HAP-1 (cell line): ENCODE results near the gene PUSL1.
A peak's percentile ranks its signal among the peaks of the same experiment; 100 is the strongest.

Source experiments
- DNase-seq, 2 experiments: peaks; one replicate each; pipeline ENCODE4 v3.0.0-alpha.2; 2016 to 2020; ENCODE audit warnings: low spot score in 2 of 2
- H3K27me3 ChIP-seq: fragments of 250-450 bp; sonication (Bioruptor Pico); 2 replicates; pipeline ENCODE4 v1.5.1; 2020; ENCODE audit warnings: low read depth, mild to moderate bottlenecking, moderate library complexity
- H3K36me3 ChIP-seq: fragments of 250-450 bp; sonication (Bioruptor Pico); replicated peaks from 2 replicates; pipeline ENCODE4 v1.5.1; 2020; ENCODE audit warnings: mild to moderate bottlenecking
- H3K4me1 ChIP-seq: fragments of 250-450 bp; sonication (Bioruptor Pico); 2 replicates; pipeline ENCODE4 v1.5.1; 2020; ENCODE audit warnings: mild to moderate bottlenecking
- H3K4me3 ChIP-seq: fragments of 250-450 bp; sonication (Bioruptor Pico); 2 replicates; pipeline ENCODE4 v1.5.1; 2020; ENCODE audit warnings: mild to moderate bottlenecking, moderate library complexity
- H3K9me3 ChIP-seq: fragments of 250-450 bp; sonication (Bioruptor Pico); 2 replicates; pipeline ENCODE4 v1.5.1; 2020; ENCODE audit warnings: mild to moderate bottlenecking, moderate library complexity
- in situ Hi-C: fragments of 300-500 bp; cut with MboI; formaldehyde crosslinking; loops from 3 replicates; pipeline ENCODE4 v1.14.3; 2020; ENCODE audit warnings: low sequenced_read_pairs, inconsistent platforms, mixed read lengths

PUSL1 gene

GRCh38 chr1:1305300-1306069 lies 2.9 kb upstream of the PUSL1 start:
- peak in 1 of 2 experiments; percentile 73 for DNase-seq
- in situ Hi-C loops, result loop anchor here (10.0 kb wide), 2 partner anchors 61 to 191 kb away; partner anchors contain the start of genes C1QTNF12 and C1orf159
- Histone ChIP-seq H3K36me3 (peaks cover 8% of the 10 kb centered on the region), H3K4me3 (peak overlapping the region; percentile 69), H3K4me1 (peaks cover 34% of the 10 kb centered on the region), H3K9me3 (no peaks in the 10 kb centered on the region), H3K27me3 (no peaks in the 10 kb centered on the region)

GRCh38 chr1:1306070-1306660 lies 2.2 kb upstream of the PUSL1 start:
- peak; percentile 15 to 61 for DNase-seq
- H3K4me3 ChIP-seq, result peak overlapping the region; percentile 69
- H3K4me1 ChIP-seq, result peaks cover 34% of the 10 kb centered on the region
- peaks cover 15% of the 10 kb centered on the region for H3K36me3 ChIP-seq
- no peaks in the 10 kb centered on the region for H3K9me3 ChIP-seq
- no peaks in the 10 kb centered on the region for H3K27me3 ChIP-seq
- in situ Hi-C loops, result loop anchor here (10.0 kb wide), 2 partner anchors 61 to 191 kb away; partner anchors contain the start of genes C1QTNF12 and C1orf159

GRCh38 chr1:1306661-1307260 lies 1.6 kb upstream of the PUSL1 start:
- DNase-seq, result no peak
- Histone ChIP-seq H3K27me3 (no peaks in the 10 kb centered on the region), H3K9me3 (no peaks in the 10 kb centered on the region), H3K36me3 (peaks cover 21% of the 10 kb centered on the region), H3K4me1 (peaks cover 34% of the 10 kb centered on the region), H3K4me3 (peak overlapping the region; percentile 69)
- in situ Hi-C loops, result loop anchor here (10.0 kb wide), 2 partner anchors 62 to 192 kb away; partner anchors contain the start of genes C1QTNF12 and C1orf159

- H3K4me1 ChIP-seq, result peaks cover 34% of the 10 kb centered on the region
- peak in 1 of 2 experiments; percentile 68 for DNase-seq
- H3K27me3 ChIP-seq, result no peaks in the 10 kb centered on the region
- in situ Hi-C loops, result loop anchor here (10.0 kb wide), 2 partner anchors 63 to 193 kb away; partner anchors contain the start of genes C1QTNF12 and C1orf159
- H3K4me3 ChIP-seq, result peak overlapping the region; percentile 69
- peaks cover 23% of the 10 kb centered on the region for H3K36me3 ChIP-seq
- no peaks in the 10 kb centered on the region for H3K9me3 ChIP-seq
These were observed 1.0 kb upstream of the PUSL1 start for GRCh38 chr1:1307261-1307922.

- Histone ChIP-seq H3K4me1 (peaks cover 34% of the 10 kb centered on the region), H3K36me3 (peaks cover 38% of the 10 kb centered on the region), H3K4me3 (peak overlapping the region; percentile 79), H3K27me3 (no peaks in the 10 kb centered on the region), H3K9me3 (no peaks in the 10 kb centered on the region)
- DNase-seq, result no peak
- in situ Hi-C loops, result loop anchor here (10.0 kb wide), 2 partner anchors 64 to 194 kb away; partner anchors contain the start of genes C1QTNF12 and C1orf159
These were observed 406 bp downstream of the PUSL1 start for GRCh38 chr1:1308756-1309250.

GRCh38 chr1:1309251-1310108 lies 1.1 kb downstream of the PUSL1 start:
- Histone ChIP-seq H3K4me3 (peak overlapping the region; percentile 79), H3K9me3 (no peaks in the 10 kb centered on the region), H3K4me1 (peaks cover 32% of the 10 kb centered on the region), H3K36me3 (peaks cover 44% of the 10 kb centered on the region), H3K27me3 (no peaks in the 10 kb centered on the region)
- DNase-seq, result peak in 1 of 2 experiments; percentile 21
- in situ Hi-C loops, result loop anchor here (10.0 kb wide), 2 partner anchors 65 to 195 kb away; partner anchors contain the start of genes C1QTNF12 and C1orf159

GRCh38 chr1:1310109-1310385 lies 1.6 kb downstream of the PUSL1 start:
- Histone ChIP-seq H3K27me3 (no peaks in the 10 kb centered on the region), H3K4me1 (peaks cover 26% of the 10 kb centered on the region), H3K9me3 (no peaks in the 10 kb centered on the region), H3K36me3 (peaks cover 50% of the 10 kb centered on the region), H3K4me3 (peak overlapping the region; percentile 79)
- in situ Hi-C loops, result no loop called here
- DNase-seq, result no peak

- DNase-seq, result no peak
- peaks cover 21% of the 10 kb centered on the region for H3K4me1 ChIP-seq
- no peaks in the 10 kb centered on the region for H3K9me3 ChIP-seq
- H3K36me3 ChIP-seq, result peaks cover 53% of the 10 kb centered on the region
- H3K4me3 ChIP-seq, result no peak overlapping the region
- in situ Hi-C loops, result no loop called here
- no peaks in the 10 kb centered on the region for H3K27me3 ChIP-seq
These were observed 2.2 kb downstream of the PUSL1 start for GRCh38 chr1:1310476-1311053.

- Histone ChIP-seq H3K36me3 (peaks cover 56% of the 10 kb centered on the region), H3K9me3 (no peaks in the 10 kb centered on the region), H3K4me3 (no peak overlapping the region), H3K27me3 (no peaks in the 10 kb centered on the region), H3K4me1 (peaks cover 12% of the 10 kb centered on the region)
- in situ Hi-C loops, result no loop called here
- DNase-seq, result no peak
These were observed 3.0 kb downstream of the PUSL1 start for GRCh38 chr1:1311107-1312104.

GRCh38 chr1:1312450-1313314 lies 4.3 kb downstream of the PUSL1 start:
- peaks cover 6% of the 10 kb centered on the region; the same call in 1 of the 2 replicates for H3K4me1 ChIP-seq
- no peak overlapping the region for H3K4me3 ChIP-seq
- DNase-seq, result no peak
- H3K27me3 ChIP-seq, result no peaks in the 10 kb centered on the region
- no peaks in the 10 kb centered on the region for H3K9me3 ChIP-seq
- in situ Hi-C loops, result no loop called here
- H3K36me3 ChIP-seq, result peaks cover 68% of the 10 kb centered on the region
